GM12872 (cell line): ENCODE results near the gene LRRC31.

Source experiments
- CTCF ChIP-seq: IDR thresholded peaks from 3 replicates; pipeline ENCODE4 v1.5.1; 2011; ENCODE audit warnings: low read depth, mild to moderate bottlenecking, low read length, moderate library complexity; ENCODE audit not compliant: insufficient read depth

The LRRC31 gene

GRCh38 chr3:169792359-169792758 is 77.4 kb downstream of the LRRC31 start:
- no peak for TF ChIP-seq CTCF

GRCh38 chr3:169790687-169791429 is 78.9 kb downstream of the LRRC31 start:
- no peak for TF ChIP-seq CTCF

- no peak for TF ChIP-seq CTCF
Measured at GRCh38 chr3:169790219-169790618, 79.5 kb downstream of the LRRC31 start.
